Measurements from ENCODE around the gene MAGI1.
A peak's percentile ranks its signal among the peaks of the same experiment; 100 is the strongest.

The MAGI1 gene

DNA sequence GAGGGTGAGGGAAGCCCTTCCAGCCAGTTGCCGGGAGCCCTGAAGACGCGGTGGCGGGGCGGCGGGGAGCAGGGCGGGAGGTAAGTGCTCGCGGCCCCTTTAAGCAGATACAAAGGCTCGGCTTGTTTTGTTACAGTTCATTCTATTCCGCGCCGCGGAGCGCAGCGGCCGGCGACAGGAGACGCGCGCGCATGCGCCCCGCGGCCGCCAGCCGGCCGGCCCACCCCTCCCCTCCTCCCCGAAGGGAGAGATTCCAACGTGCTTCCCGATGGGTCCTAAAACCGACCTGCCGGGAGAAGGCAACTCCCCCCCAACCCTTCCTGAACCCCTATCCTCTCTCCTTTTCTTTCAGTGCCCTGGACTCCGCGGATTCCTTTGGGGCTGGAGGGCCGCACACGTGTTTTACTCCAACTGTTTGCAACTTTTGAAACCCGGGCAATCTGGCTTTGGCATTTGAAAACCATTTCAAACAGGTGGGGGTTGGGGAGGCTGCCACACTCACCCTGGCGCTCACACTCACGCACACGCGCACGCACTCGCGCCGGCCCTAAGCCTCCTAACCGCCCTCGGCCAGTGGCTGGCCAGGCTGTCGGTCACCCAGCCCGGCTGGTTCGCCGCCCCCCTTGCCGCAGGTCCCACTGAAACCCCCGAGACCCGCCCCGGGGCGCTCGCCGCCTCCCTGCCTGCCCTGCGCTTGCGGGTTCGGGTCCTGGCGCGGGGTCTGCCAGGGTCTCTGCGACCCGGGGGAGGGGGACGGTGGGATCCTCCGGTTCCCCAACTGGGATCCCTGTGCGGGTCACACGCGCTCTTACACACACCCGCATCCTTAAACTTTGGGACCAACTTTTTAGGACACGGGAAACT is at the start of gene MAGI1:
MAGI1 (minus strand) TSS at position 193 of the 864 bp plus-strand sequence. CDS start 610 bp downstream, outside the sequence.
- ATAC-seq: peak; percentile 82
- TF ChIP-seq, protein P1, sequence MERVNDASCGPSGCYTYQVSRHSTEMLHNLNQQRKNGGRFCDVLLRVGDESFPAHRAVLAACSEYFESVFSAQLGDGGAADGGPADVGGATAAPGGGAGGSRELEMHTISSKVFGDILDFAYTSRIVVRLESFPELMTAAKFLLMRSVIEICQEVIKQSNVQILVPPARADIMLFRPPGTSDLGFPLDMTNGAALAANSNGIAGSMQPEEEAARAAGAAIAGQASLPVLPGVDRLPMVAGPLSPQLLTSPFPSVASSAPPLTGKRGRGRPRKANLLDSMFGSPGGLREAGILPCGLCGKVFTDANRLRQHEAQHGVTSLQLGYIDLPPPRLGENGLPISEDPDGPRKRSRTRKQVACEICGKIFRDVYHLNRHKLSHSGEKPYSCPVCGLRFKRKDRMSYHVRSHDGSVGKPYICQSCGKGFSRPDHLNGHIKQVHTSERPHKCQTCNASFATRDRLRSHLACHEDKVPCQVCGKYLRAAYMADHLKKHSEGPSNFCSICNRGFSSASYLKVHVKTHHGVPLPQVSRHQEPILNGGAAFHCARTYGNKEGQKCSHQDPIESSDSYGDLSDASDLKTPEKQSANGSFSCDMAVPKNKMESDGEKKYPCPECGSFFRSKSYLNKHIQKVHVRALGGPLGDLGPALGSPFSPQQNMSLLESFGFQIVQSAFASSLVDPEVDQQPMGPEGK (CRISPR knock-in tag; IDR thresholded peaks at IDR 0.05; ENCODE audit: borderline replicate concordance): peak; percentile 41; the same call in 1 of the 2 replicates
- no peak for TF ChIP-seq ARNTL (CRISPR knock-in tag; IDR thresholded peaks at IDR 0.05; ENCODE audit: borderline replicate concordance, low read depth)

GRCh38 chr3:66083784-66084213 is 45.1 kb upstream of the MAGI1 start:
- peak; percentile 67 for ATAC-seq
- no peak for TF ChIP-seq OSR1 (CRISPR knock-in tag; IDR thresholded peaks at IDR 0.05)
- TF ChIP-seq PPARA (CRISPR knock-in tag; IDR thresholded peaks at IDR 0.05; ENCODE audit: borderline replicate concordance): no peak

DNA sequence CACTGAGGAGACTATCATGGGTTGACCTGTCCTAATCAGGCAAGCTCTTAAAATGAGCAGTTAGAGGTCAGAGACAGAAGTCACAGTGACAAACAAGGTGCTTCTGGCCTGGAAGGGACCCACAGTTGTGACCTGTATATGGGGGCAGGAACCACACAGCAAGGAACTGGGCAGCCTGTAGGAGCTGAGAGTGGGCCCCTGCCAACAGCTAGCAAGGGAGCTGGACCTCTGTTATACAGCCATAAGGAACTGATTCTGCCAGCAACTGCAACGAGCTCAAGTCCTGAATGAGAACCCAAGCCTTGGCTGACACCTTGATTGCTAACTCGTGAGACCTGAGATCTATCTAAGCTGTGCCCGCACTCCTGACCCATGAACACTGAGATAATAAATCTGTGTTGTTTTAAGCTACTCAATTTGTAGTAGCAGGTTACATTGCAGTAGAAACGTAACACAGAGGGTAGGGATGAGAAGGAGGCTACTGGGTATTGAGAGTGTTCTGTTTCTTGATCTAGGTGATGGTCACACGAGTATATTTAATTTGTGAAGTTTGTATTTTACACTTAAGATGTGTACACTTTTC is 44.5 kb upstream of the MAGI1 start:
- ATAC-seq: peak; percentile 62
- no peak for TF ChIP-seq BACH2 (CRISPR knock-in tag; IDR thresholded peaks at IDR 0.05; ENCODE audit: borderline replicate concordance)
- TF ChIP-seq CSDC2 (CRISPR knock-in tag; IDR thresholded peaks at IDR 0.05): no peak
- no peak for TF ChIP-seq ESRRG (CRISPR knock-in tag; IDR thresholded peaks at IDR 0.05)
- TF ChIP-seq ZNF70 (CRISPR knock-in tag; IDR thresholded peaks at IDR 0.05): no peak
- no peak for TF ChIP-seq PPARA (CRISPR knock-in tag; IDR thresholded peaks at IDR 0.05; ENCODE audit: borderline replicate concordance)

DNA sequence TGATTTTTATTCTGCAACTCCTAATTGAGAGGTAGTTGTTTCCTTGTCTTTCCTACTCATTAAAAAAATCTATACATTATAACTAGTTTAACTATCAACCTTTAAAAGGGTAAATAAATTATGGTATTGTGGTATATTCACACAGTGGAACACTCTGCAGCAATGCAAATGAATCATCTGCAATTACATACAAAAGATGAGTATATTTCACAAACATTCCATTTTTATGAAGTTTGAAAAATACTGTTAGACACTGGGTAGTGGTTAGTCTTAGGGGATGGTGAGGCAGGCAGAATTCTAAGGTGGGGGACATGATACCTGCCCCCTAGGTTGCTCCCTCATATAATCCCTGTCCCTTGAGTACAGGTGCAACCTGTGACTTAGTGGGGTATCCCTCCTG is 44.0 kb upstream of the MAGI1 start:
- peak; percentile 23; the same call in 2 of the 3 replicates for ATAC-seq
- TF ChIP-seq TCF4 (CRISPR knock-in tag; IDR thresholded peaks at IDR 0.05; ENCODE audit: borderline replicate concordance) (no peak), ZFP3 (CRISPR knock-in tag; IDR thresholded peaks at IDR 0.05) (no peak), ZFP30 (CRISPR knock-in tag; IDR thresholded peaks at IDR 0.05) (no peak), PPARA (CRISPR knock-in tag; IDR thresholded peaks at IDR 0.05; ENCODE audit: borderline replicate concordance) (no peak), CSDC2 (CRISPR knock-in tag; IDR thresholded peaks at IDR 0.05) (no peak), ZNF8 (CRISPR knock-in tag; IDR thresholded peaks at IDR 0.05) (no peak), OSR1 (CRISPR knock-in tag; IDR thresholded peaks at IDR 0.05) (no peak), GLIS3 (CRISPR knock-in tag; IDR thresholded peaks at IDR 0.05) (no peak), ZNF565 (CRISPR knock-in tag; conservative IDR thresholded peaks at IDR 0.05; ENCODE audit: low read depth) (no peak), SNAI2 (CRISPR knock-in tag; IDR thresholded peaks at IDR 0.05) (no peak)
- TF ChIP-seq, protein P2, sequence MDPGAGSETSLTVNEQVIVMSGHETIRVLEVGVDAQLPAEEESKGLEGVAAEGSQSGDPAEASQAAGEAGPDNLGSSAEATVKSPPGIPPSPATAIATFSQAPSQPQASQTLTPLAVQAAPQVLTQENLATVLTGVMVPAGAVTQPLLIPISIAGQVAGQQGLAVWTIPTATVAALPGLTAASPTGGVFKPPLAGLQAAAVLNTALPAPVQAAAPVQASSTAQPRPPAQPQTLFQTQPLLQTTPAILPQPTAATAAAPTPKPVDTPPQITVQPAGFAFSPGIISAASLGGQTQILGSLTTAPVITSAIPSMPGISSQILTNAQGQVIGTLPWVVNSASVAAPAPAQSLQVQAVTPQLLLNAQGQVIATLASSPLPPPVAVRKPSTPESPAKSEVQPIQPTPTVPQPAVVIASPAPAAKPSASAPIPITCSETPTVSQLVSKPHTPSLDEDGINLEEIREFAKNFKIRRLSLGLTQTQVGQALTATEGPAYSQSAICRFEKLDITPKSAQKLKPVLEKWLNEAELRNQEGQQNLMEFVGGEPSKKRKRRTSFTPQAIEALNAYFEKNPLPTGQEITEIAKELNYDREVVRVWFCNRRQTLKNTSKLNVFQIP (CRISPR knock-in tag; IDR thresholded peaks at IDR 0.05; ENCODE audit: borderline replicate concordance, low read depth): no peak
- TF ChIP-seq, protein P3, sequence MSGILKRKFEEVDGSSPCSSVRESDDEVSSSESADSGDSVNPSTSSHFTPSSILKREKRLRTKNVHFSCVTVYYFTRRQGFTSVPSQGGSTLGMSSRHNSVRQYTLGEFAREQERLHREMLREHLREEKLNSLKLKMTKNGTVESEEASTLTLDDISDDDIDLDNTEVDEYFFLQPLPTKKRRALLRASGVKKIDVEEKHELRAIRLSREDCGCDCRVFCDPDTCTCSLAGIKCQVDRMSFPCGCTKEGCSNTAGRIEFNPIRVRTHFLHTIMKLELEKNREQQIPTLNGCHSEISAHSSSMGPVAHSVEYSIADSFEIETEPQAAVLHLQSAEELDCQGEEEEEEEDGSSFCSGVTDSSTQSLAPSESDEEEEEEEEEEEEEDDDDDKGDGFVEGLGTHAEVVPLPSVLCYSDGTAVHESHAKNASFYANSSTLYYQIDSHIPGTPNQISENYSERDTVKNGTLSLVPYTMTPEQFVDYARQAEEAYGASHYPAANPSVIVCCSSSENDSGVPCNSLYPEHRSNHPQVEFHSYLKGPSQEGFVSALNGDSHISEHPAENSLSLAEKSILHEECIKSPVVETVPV (CRISPR knock-in tag; IDR thresholded peaks at IDR 0.05): no peak

DNA sequence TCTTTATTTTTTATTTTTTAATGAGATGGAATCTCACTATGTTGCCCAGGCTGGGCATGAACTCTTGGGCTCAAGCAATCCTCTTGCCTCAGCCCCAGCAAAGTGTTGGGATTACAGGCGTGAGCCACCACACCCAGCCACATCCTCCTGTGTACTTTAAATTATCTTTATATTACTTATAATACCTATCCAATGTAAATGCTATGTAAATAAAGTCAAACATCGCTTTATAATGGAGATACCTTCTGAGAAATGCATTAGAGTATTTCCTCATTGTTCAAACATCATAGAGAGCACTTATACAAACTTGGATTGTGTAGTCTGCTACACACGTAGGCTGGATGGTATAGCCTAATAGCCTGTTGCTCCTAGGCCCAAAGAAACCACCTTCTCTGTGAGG is 41.4 kb upstream of the MAGI1 start:
- ATAC-seq: no peak
- no peak for TF ChIP-seq ESRRG (CRISPR knock-in tag; IDR thresholded peaks at IDR 0.05)

- no peak for ATAC-seq
- TF ChIP-seq CREB5 (CRISPR knock-in tag; IDR thresholded peaks at IDR 0.05; ENCODE audit: low read depth) (no peak), SNAI2 (CRISPR knock-in tag; IDR thresholded peaks at IDR 0.05) (no peak), ZFP30 (CRISPR knock-in tag; IDR thresholded peaks at IDR 0.05) (no peak), ZC3H10 (CRISPR knock-in tag; IDR thresholded peaks at IDR 0.05) (no peak), ZNF8 (CRISPR knock-in tag; IDR thresholded peaks at IDR 0.05) (no peak), ZNF565 (CRISPR knock-in tag; conservative IDR thresholded peaks at IDR 0.05; ENCODE audit: low read depth) (no peak), ISL1 (CRISPR knock-in tag; IDR thresholded peaks at IDR 0.05) (no peak), PPARA (CRISPR knock-in tag; IDR thresholded peaks at IDR 0.05; ENCODE audit: borderline replicate concordance) (no peak), ESRRG (CRISPR knock-in tag; IDR thresholded peaks at IDR 0.05) (no peak)
Measured at GRCh38 chr3:66077973-66078372, 39.3 kb upstream of the MAGI1 start.
